GM12891 (cell line): Measurements from ENCODE around the gene PSMA3.

Experiments
- POLR2A ChIP-seq: IDR thresholded peaks from 2 replicates; pipeline ENCODE4 v1.6.1; 2011; ENCODE audit warnings: low read depth, low read length, control low read depth
- POLR2AphosphoS5 ChIP-seq: IDR thresholded peaks from 2 replicates; pipeline ENCODE4 v1.6.1; 2011; ENCODE audit warnings: low read depth, low read length, control low read depth
- POU2F2 ChIP-seq: IDR thresholded peaks from 2 replicates; pipeline ENCODE4 v1.6.1; 2011; ENCODE audit warnings: low read depth, mild to moderate bottlenecking, control low read depth, low read length, moderate library complexity
- TAF1 ChIP-seq: IDR thresholded peaks from 2 replicates; pipeline ENCODE4 v1.6.1; 2011; ENCODE audit warnings: low read depth, low read length, control low read depth

GRCh38 chr14:58299401-58300330 lies 55.0 kb downstream of the PSMA3 start:
- no peak for TF ChIP-seq POLR2A
- no peak for TF ChIP-seq POU2F2
- TF ChIP-seq TAF1: no peak
- TF ChIP-seq POLR2AphosphoS5: no peak
